DLD1 (cell line): ENCODE measurements around the gene RPRML.

Experiments
- in situ Hi-C: cut with HindIII; loops from 2 replicates; pipeline ENCODE4 v1.10.0; 2017; ENCODE audit warnings: low sequenced_read_pairs

RPRML gene

DNA sequence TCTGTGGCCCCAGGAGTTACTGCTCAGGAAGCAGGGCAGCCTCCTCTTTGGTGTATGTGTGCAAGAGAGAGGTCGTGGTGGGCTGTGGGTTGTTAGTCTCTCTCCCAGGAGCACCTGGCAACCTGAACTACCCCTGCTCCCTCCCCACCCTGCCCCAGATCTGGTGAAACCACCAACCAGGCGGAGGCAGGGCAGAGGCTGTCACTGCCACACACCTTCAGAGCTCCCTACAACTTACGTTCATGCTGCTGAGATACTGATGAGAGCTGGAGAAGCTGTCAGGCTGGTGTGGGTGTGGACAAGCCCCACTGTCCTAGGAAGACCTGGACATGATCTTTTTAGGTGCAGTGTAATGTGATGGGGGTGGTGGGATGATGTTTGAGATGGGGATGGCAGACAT is 31.8 kb downstream of the RPRML start:
- in situ Hi-C loops = no loop called here

DNA sequence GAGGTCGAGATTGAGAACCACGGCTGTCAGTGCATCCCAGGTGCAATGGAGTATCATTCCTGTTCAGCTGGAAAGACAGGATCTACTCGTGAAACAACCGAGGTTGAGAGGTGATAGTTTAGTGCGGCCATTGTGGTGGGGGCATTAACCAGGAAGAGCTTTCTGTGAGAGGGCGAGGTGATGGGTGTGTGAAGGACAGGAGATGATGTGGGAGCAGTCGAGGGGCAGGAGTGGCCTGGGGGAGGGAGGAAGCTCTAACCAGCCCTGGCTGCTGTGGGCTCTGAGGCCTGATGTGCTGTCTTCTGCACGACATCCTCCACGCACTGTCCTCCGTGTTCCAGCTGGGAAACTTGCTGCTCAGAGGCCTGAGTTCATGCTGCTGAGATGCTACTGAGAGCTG is 34.1 kb downstream of the RPRML start:
- in situ Hi-C loops = no loop called here

DNA sequence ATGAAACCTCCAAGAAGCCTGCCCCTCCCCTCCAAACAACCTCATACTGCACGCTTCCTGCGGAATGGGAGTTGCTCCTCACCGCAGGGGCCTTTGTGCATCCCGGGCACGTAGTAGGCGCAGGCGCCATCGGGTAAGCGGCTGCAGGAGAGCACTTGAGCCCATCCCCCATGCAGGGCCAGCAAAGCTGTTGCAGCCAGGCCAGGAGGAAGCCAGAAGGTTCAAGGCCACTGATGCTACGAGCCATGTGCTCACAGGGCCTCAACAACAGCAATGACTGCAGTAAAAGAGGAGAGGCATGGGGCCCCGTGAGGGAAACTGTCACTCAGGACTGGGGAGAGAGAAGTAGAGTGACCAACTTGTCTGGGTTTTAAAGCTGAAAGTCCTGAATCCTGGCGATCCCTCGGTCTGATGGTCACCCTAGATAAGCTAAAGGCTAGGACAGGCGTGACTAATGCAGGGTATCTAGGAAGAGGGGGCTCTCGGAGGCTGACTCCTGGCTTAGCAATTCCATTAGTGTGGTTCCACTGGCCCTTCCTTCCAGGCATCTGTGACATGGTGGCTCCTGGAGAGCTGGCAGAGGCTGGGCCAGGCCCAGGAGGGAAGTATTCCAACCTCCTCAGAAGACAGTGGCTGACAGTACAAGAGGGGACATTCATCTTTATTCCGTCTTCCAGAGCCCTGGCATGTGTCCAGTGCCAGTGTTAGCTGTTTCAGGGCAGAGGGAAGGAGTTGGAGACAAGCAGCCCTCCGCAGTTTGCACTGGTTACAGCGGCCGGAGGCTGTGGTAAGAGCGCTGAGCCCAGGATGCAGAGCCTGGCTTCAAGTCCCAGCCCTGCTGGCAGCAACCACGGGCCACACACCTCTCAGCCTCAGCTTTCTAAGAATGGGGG is 35.3 kb downstream of the RPRML start:
- in situ Hi-C loops = no loop called here

- in situ Hi-C loops = no loop called here
These were observed 35.9 kb downstream of the RPRML start for GRCh38 chr17:46943218-46943500.

GRCh38 chr17:46942441-46943217 is 36.4 kb downstream of the RPRML start:
- in situ Hi-C loops = no loop called here

DNA sequence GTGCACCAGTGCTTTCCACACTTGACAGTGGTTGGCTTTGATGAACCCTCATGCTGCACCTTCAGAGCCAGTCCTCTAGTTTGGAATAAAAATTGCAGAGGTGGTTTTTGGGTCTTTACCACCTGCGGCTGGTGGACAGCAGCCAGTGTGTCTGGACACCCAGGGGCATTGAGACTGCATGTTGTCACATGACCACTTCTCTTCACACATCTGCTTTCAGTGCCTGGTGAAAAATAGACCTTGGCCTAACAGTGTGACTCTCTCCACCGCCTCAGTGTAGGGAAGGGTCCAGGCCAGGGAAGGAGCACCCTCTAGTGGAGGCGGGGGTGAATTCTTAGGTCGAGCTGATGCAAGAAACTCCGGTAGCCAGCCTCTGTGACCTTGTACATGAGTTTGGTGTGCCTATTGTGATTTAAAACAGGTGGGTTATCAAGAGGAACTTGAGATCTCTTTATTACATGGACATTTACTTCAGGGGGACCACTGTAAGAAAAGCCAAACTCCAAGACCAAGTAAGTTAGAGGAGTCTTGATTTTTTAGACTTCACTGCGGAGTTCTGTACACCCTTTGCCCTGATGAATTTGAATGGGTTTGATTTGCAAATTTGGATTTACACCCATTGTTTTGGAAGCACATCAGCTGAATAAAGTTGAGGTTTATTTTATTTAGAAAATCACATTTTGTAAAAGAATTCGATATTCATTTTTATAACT is 38.2 kb downstream of the RPRML start:
- in situ Hi-C loops = no loop called here

DNA sequence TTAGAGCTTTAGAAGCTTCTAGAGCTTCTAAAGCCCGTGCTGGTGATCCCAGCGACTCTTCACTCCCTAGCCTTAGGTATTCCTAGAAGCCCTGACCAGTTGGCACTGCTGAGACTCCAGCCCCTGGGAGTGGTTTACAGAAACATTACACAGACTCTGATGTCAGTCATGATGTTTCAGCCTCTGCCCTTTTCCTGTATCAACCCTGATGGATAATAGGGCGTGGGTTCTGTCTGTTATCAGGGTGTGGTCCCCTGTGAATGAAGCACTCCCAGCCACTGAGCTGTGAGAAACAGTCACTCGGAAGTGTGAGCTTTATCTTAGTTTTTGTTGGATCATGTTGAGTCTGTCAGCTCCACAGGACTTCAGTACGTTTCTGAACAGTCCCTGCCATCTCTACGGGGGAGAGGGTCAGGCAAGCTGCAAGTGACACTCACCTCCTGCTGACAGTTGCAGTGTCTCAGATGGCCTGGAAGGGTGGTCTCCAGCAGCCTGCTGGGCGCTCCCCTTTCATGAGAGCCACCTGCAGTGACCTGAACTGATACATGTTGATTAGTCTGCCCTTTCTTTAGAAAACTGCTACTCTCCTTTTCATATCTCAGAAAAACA is 43.3 kb downstream of the RPRML start:
- in situ Hi-C loops = no loop called here

DNA sequence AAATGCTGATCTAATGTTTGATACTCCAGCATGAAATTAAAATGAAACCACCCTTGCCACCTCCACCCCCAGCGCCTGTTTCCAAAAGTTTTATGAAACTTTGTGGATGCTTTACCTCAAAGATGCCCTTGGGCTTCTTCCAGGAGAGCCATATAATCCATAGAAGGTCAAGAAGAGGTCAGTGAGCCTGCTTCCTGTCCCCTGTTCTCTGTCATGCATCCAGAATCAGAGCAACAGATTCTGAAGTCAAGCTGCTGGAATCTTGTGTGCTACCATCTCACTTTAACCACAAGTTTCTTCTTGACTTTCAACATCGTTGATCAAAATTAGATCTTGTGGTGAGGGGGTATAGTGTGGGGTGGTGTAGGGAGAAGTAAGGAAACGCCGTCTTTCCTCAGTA is 47.5 kb downstream of the RPRML start:
- in situ Hi-C loops = no loop called here

GRCh38 chr17:46930051-46930450 is 49.0 kb downstream of the RPRML start:
- in situ Hi-C loops = no loop called here

DNA sequence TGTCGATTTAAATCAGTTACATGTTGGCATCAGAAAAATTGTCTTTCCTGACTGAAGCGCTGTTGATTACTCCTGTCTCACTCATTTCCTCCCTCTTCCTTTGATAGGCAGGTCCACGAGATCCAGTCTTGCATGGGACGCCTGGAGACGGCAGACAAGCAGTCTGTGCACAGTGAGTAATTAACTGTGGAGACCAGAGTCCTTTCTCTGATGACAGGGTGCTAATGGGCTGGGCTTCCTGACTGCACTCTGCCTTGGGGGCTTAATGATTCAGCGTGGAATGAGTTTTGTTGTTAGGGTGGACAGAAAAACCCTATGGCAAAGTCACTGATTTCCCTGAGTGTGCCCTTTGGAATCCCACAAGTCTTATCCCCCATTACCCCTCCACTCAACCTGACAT is 49.6 kb downstream of the RPRML start:
- in situ Hi-C loops = no loop called here

- in situ Hi-C loops = no loop called here
These were observed 50.4 kb downstream of the RPRML start for GRCh38 chr17:46928467-46929261.
